ENCODE data around the gene CACNA1F.

The CACNA1F gene

DNA sequence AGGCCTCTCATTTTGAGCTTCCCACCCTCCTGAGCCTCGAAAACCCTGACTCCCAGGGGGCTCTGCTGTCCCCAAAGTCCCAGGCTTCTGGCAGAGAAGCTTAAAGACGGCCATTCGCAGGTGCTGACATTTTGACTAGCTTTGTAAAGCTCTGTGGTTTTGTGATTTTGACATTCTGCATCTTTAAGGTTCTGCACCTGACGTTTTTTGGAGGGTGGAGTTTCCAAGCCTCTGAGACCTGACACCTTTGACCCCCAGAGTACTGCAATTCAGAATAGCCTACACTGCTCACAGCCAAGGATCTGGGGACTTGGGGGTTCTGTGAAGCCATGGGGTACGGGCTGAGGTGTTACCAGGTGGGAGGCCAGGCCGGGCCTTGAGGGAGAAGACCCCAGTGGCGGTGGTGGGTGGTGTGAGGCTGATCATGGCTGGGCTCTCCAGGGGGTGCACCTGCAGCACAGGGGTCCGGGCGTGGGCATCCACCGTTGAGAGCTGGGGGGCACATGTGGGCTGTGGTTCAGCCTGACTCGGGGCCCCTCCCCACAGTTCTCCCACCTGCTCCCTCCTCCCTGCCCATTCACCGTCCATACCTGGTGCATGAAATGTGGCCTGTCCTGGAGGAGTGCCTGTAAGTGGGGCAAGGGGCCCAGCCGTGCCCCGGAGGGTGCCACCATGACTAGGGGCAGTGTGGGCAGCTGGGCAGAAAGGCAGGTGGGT lies 24.1 kb upstream of the CACNA1F start:
- no peak for DNase-seq

DNA sequence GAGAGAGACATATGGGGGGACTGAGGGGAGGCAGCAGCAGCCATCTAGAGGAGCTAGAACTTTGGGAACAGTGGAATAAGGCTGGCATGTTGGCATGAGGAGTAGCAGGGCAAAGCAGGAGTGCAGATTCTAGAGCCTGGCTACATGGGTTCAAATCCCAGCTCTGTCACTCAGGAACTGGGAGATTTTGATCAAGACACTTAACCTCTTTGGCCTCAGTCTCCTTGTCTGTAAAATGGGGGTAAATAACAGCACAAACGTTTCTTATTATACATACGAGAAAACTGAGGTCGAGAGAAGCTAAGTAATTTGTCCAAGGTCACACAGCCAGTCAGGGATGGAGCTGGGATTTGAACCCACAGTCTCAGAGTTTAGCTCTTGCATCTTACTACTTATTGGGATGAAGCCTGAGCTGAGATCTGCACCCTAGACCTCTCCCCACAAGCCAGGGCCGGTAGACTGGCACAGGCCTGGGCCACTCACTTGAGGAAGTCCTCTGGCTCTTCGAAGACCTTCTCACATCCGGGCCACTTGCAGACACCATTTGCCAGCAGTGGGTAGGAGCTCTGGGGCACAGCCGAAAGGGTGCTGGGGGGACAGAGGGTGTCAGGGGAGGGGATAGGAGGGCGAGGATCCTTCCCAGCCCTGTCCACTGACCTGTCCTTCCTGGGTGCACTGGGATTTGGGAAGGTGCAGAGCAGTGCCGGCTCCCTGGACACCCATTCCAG lies 23.3 kb upstream of the CACNA1F start:
- DNase-seq, result no peak

GRCh38 chrX:49254639-49255038 lies 21.5 kb upstream of the CACNA1F start:
- DNase-seq, result no peak

DNA sequence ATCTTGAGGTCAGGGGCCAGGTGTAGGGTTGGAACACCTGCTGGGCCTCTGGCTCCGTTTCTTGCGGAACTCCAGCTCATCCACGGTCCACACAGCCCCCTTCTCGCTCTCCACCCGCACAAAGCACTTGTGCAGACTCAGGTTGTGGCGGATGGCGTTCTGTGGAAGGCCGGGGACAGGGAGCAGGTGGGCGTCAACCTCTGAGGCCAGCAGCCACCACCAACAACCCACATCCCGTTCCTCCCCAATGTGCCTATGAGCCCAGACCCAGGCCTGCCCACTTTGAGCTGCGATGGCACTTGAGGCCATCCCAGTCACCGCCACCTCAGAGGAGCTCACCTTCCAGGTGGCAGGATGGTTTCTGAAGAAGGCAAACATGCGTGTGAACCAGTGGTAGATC lies 18.2 kb upstream of the CACNA1F start:
- no peak for DNase-seq

GRCh38 chrX:49250578-49250977 lies 17.4 kb upstream of the CACNA1F start:
- no peak for DNase-seq

DNA sequence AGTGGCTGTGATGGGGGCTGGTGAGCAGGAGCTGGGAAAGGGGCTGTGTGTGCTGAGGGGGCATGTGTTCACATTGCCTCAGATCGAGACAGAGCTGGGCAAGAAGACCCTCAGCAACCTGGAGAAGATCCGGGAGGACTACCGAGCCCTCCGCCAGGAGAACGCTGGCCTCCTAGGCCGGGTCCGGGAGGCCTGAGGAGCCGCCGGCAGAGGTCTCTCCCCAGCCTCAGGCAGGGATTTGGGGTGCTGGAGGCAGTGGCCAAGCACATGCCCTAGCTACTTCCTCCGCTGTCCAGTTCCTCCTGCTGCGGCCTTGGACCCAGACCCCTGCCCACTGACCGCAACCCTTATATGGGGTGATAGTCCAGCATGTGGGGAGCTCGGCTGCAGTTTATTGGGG lies 16.9 kb upstream of the CACNA1F start:
- DNase-seq, result no peak

GRCh38 chrX:49249616-49250015 lies 16.5 kb upstream of the CACNA1F start:
- DNase-seq, result no peak

DNA sequence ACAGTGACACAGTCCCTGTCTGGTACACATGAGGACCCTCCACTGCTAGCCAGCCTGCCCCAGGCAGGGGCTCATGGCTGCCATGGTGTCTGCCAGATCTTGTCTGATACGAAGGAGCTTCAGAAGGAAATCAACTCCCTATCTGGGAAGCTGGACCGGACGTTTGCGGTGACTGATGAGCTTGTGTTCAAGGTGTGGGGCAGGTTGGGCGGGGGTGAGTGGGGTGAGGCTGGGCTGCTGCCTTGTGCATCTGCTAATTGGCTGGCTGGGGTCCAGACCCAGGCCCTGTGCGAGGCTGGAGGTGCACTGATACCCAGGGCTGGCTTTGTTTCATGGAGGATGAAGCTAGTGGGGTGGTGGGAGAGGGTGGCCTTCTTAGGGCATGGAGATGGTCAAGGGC lies 15.9 kb upstream of the CACNA1F start:
- DNase-seq, result no peak

DNA sequence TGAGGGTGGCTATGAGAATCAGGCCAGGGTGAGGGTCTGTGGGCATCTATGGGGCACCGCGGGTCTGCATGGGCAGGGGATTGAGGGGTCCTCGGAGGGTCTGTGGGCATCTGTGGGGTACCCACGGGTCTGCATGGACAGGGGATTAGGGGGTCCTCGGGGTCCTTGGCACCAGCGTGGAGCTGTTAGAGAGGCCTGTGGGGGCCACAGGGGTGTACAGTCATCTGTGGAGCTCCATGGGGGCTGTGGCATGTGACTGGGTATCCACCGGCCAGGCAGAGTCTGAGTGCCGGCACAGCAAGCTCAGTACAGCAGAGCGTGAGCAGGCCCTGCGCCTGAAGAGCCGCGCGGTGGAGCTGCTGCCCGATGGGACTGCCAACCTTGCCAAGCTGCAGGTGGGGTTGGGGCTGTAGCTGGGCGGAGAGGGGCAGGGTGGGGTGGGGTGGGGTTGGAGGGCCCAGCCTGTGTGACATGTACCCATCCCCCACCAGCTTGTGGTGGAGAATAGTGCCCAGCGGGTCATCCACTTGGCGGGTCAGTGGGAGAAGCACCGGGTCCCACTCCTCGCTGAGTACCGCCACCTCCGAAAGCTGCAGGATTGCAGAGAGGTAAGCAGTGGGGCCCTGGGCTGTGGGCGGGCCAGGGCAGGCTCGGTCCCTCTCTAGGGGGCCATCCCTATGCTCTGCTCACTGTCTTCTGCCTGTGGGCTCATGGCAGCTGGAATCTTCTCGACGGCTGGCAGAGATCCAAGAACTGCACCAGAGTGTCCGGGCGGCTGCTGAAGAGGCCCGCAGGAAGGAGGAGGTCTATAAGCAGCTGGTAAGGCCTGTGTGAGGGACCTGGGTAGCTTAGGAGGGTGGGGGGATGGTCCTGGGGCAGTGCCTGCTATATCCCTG lies 15.0 kb upstream of the CACNA1F start:
- DNase-seq, result no peak

GRCh38 chrX:49247346-49247745 lies 14.2 kb upstream of the CACNA1F start:
- DNase-seq, result no peak

- no peak for DNase-seq
Observed at GRCh38 chrX:49246541-49246940, 13.4 kb upstream of the CACNA1F start.

DNA sequence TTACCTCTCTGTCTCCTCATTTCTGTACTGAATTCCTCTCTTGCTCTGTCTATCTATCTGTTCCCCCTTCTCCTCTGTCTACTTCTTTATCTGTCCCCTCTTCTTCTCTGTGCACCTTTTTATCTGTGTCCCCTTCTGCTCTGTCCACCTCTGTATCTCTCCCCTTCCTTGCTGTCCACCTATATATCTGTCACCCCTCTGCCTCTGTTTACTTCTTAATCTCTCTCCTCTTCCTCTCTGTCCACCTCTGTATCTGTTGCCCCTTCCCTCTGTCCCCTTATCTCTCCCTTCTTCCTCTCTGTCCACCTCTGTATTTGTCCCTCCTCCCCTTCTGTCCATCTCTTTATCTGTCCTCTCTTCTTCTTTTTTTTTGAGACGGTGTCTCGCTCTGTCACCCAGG lies 11.1 kb upstream of the CACNA1F start:
- DNase-seq, result no peak

DNA sequence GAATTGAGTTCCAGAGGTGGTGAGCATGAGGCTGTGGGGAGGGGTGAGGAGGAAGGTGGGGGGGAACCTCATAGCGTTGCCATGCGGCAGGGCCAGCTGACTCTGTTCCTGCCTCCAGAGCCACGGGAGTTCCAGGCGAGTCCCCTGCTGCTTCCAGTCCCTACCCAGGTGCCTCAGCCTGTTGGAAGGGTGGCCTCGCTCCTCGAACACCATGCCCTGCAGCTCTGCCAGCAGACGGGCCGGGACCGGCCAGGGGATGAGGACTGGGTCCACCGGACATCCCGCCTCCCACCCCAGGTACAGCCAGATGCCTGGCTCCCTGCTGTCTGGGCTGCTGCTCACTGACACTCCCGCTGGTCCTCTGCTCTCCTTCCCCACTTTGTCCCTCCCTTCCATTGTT lies 10.0 kb upstream of the CACNA1F start:
- DNase-seq, result peak; percentile 2

DNA sequence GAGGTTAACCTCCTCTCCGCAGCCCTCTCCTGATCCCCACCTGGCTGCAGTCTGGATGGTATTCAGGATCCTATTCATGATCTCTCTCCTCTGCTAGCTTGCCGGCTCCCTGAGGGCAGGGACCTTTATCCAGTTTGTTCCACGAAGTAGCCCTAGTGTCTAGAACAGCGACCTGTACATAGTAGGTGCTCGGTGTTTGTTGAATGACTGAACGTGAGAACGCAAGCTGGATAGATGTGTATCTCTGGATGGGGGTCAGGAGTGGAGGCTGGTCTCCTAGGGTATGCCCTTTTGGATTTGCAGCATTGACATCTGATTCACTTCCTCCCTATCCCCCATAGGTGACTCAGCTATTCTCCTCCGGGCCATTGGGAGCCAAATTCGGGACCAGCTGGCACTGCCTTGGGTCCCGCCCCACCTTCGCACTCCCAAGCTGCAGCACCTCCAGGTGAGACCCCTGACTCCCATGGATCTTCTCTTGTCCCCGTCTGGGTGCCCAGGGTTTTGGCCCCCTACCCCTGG lies 9.5 kb upstream of the CACNA1F start:
- no peak for DNase-seq

- no peak for DNase-seq
Observed at GRCh38 chrX:49238735-49239134, 5.6 kb upstream of the CACNA1F start.

DNA sequence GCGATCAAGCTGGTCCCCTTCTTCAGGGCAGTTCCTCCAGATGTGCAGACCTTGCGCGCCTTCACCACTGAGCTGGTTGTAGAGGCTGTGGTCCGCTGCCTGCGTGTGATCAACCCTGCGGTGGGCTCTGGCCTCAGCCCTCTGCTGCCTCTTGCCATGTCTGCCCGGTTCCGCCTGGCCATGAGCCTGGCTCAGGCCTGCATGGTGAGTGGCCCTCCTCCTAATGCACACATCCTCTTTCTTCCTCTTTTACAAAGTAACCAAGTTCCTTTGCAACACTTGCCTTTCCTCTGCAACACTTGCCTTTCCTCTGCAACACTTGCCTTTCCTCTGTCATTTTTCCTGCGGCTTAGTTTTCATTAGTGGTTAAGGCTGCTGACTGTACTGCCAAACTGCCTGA lies 3.9 kb upstream of the CACNA1F start:
- peak; percentile 10 for DNase-seq

DNA sequence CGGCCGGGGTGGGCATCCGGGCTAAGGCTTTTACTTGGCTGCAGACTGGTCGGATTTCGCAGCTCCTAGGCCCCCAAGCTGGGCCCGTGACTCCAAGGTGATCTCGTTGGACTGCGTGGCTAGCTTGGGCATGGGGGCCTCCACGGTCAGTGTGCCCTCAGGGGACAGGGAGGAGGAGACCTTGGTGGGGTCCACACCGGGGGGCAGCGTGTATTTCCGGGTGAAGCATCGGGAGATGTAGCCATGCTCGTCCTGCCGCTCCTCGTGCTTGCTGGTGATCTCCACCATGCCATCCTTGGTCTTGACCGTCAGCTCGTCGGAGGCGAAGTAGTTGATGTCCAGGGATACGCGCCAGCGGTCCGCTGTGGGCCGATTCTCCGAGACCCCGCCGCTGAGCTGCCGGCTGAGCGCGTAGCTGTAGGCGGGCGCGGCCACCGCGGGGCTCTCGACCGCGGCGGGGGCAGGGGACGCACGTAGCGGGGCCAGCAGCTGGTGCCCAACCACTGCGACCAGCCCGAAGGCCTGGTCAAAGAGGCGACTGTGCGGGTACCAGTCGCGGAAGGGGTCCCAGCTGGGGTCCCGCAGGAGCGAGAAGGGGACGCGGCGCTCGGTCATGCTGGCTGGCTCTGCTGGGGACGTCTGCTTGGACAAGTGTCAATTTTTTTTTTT lies 881 bp upstream of the CACNA1F start:
- DNase-seq, result no peak

DNA sequence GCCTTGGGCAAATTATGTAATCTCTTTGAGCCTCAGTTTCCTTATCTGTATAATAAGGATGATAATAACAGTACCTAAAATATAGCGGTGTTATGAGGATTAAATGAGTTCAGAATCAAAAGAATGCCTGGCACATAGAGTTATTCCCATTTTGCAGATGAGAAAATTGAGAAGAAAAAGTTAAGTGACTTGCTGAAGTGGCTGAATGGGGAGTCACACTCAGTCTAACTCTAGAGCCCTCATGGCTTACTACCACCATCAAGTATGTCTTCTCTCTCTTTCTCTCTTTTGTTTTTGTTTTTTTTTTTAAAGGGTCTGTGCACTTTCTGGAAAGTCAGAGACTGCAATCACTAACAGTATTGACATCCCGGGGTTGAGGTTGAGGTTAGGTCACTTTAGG lies 615 bp downstream of the CACNA1F start:
- no peak for DNase-seq

DNA sequence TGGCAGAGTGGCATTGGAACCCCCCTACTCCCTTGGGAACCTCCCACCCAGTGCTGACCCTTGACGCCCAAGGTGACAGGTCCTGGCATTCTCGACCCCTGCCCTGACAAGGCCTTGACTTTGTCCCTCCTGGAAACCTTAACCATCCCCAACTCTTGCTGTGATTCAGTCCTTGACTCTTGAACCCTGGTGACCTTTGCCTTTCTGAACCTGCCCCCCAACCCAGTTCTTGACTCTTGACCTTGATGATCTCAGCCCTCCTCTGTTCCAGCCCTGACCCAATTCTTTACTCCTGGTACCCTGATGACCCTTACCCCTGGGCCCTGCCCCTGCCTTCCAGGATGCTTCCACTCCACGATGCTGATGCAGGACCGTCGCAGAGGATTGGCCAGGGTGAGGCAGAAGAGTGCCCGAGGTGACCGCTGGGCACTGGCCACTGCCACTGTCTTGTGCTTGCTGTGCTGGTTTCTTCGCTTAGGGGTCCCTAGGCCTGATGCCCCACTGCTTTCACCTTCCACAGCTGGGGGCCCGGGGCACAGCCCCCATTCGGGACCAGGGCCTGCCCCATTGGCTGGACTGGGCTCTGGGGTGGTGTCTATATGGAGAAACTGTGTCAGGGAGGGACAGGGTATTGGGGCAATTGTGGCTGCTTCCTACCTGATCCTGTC lies 1.7 kb downstream of the CACNA1F start:
- no peak for DNase-seq

- DNase-seq, result no peak
Observed at GRCh38 chrX:49230500-49231232, 2.5 kb downstream of the CACNA1F start.

DNA sequence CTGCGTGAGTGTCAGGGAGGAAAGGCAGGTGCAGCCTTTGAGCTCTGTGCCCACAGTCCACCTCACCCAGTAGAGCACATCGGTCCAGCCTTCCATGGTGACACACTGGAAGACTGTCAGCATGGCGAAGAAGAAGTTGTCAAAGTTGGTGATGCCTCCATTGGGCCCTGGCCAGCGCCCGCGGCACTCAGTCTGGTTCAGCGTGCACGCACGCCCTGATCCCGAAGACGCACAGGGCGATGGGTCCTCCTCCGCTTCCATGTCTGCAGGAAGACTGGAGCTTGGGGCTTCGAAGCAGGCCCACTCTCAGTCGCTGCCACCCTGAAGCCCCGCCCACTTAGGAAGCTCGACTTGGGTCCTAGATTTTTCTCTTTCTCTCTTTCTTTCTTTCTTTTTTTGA lies 5.0 kb downstream of the CACNA1F start:
- no peak for DNase-seq

GRCh38 chrX:49227726-49228125 lies 5.4 kb downstream of the CACNA1F start:
- no peak for DNase-seq
